Stimulated activated CD8-positive, alpha-beta memory T cell treated with anti-CD3 and anti-CD28 coated beads, Interleukin-12 subunit alpha, Interleukin-12 subunit beta, amount 100 ng/mL, for 4 hours (primary cell): Measurements from ENCODE around the gene GRAMD2A.

Experiments used
- DNase-seq: peaks from one replicate; pipeline ENCODE4 v3.0.0-alpha.2; 2020; ENCODE audit warnings: low read depth

GRAMD2A gene

GRCh38 chr15:72197460-72198355, at the start of gene GRAMD2A:
GRAMD2A (minus strand) TSS chr15:72197787.
- DNase-seq: peak; percentile 31

- DNase-seq: no peak
Observed at GRCh38 chr15:72242775-72243370, 45.3 kb upstream of the GRAMD2A start.

- DNase-seq: no peak
Observed at GRCh38 chr15:72239652-72240051, 42.1 kb upstream of the GRAMD2A start.

- DNase-seq: no peak
Observed at GRCh38 chr15:72238586-72238985, 41.0 kb upstream of the GRAMD2A start.

- DNase-seq: no peak
Observed at GRCh38 chr15:72237853-72238224, 40.3 kb upstream of the GRAMD2A start.

- peak; percentile 50 for DNase-seq
Observed at GRCh38 chr15:72237029-72237852, 39.7 kb upstream of the GRAMD2A start.

- no peak for DNase-seq
Observed at GRCh38 chr15:72236381-72237003, 38.9 kb upstream of the GRAMD2A start.

GRCh38 chr15:72235298-72235697, 37.7 kb upstream of the GRAMD2A start:
- DNase-seq: no peak

- no peak for DNase-seq
Observed at GRCh38 chr15:72233769-72234168, 36.2 kb upstream of the GRAMD2A start.

- peak; percentile 27 for DNase-seq
Observed at GRCh38 chr15:72231833-72232478, 34.4 kb upstream of the GRAMD2A start.

GRCh38 chr15:72231066-72231832, 33.7 kb upstream of the GRAMD2A start, which contains the start of gene PKM:
PKM (minus strand) TSS chr15:72231190; CDS start chr15:72219097, 12,093 bp downstream.
- peak; percentile 92 for DNase-seq

GRCh38 chr15:72230197-72231065, 32.8 kb upstream of the GRAMD2A start:
- peak; percentile 71 for DNase-seq

GRCh38 chr15:72229947-72230196, 32.3 kb upstream of the GRAMD2A start:
- no peak for DNase-seq

- peak; percentile 26 for DNase-seq
Observed at GRCh38 chr15:72229076-72229946, 31.7 kb upstream of the GRAMD2A start.

- no peak for DNase-seq
Observed at GRCh38 chr15:72227720-72228119, 30.1 kb upstream of the GRAMD2A start.

GRCh38 chr15:72227192-72227586, 29.6 kb upstream of the GRAMD2A start:
- no peak for DNase-seq

GRCh38 chr15:72223278-72223677, 25.7 kb upstream of the GRAMD2A start:
- no peak for DNase-seq

GRCh38 chr15:72222393-72222792, 24.8 kb upstream of the GRAMD2A start:
- DNase-seq: no peak

- DNase-seq: no peak
Observed at GRCh38 chr15:72220687-72221086, 23.1 kb upstream of the GRAMD2A start.
